ENCODE data around the gene PRKG1.

PRKG1 gene

DNA sequence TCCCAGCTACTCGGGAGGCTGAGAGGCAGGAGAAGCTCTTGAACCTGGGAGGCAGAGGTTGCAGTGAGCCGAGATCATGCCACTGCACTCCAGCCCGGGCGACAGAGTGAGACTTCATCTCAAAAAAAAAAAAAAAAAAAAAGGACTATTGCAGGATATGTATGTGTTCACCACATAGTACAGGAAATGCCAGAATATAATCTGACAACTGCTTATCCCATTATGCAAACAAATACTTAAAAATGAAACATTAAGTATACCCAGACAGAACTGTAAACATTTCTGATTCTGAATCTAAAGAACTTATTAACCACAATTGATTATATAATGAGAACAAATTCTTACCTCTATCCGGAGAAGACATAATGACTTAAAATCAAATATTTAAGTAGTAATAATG, 1258.5 kb downstream of the PRKG1 start:
- no peaks in the 10 kb centered on the region for H3K9me3 ChIP-seq (ENCODE audit: control insufficient read depth, low read length)
- no peak overlapping the region for H3K4me3 ChIP-seq (ENCODE audit: extremely low read depth, insufficient read depth, low read length, poor library complexity, severe bottlenecking)
- H3K36me3 ChIP-seq (ENCODE audit: control insufficient read depth, insufficient read depth, low read length) = no peaks in the 10 kb centered on the region
- H3K4me1 ChIP-seq (ENCODE audit: control insufficient read depth, insufficient read depth, low read length, poor library complexity, severe bottlenecking) = peaks cover 12% of the 10 kb centered on the region
- H3K27ac ChIP-seq (ENCODE audit: low read depth, low read length, severe bottlenecking) = no peak overlapping the region
- WGBS, 2 experiments (ENCODE audit: insufficient coverage in 2 of 2) = 88 to 100% methylated on average over 1 of the region's 5 CpGs

DNA sequence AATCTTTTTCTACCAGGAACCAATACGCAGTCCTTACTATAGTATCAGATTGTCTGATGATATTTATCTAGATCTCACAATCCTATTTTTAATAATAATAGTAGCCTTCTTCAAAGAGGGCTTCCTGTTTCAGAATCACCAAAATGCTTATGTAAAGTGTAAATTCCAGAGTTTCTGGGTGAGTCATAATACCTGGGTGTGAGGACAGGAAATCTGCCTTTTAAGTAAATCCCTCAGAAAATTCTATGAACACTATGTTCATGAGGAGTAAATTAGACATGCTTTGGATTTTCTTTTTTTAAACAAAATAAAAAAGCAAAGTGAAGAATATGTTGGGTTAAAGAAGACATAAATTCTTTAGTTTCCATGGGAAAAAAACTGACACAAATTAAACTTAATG, 1260.3 kb downstream of the PRKG1 start:
- Histone ChIP-seq H3K9me3 (ENCODE audit: control insufficient read depth, low read length) (no peaks in the 10 kb centered on the region), H3K4me3 (ENCODE audit: extremely low read depth, insufficient read depth, low read length, poor library complexity, severe bottlenecking) (no peak overlapping the region), H3K4me1 (ENCODE audit: control insufficient read depth, insufficient read depth, low read length, poor library complexity, severe bottlenecking) (peaks cover 12% of the 10 kb centered on the region), H3K36me3 (ENCODE audit: control insufficient read depth, insufficient read depth, low read length) (no peaks in the 10 kb centered on the region), H3K27ac (ENCODE audit: low read depth, low read length, severe bottlenecking) (no peak overlapping the region)
- WGBS, 2 experiments (ENCODE audit: insufficient coverage in 2 of 2) = no CpG with 5 or more reads among the region's 1 CpG

DNA sequence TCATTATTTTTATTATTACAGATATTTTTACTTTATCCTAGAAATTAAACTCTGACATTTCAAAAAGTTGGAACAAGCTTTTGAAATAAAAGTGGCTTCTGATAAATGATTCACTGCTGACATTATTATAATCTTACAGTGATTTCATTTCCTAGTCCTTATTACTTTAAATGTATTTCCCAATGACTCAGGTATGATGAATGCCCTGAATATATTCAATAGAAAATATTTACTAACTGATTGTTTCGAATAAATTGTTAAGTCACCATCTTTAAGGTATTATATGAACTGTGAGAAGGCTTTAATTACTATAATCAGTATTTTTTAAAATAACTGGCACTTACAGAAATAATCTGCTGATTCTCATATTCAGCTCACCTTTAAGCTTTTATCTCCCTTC, 1261.4 kb downstream of the PRKG1 start:
- H3K4me3 ChIP-seq (ENCODE audit: extremely low read depth, insufficient read depth, low read length, poor library complexity, severe bottlenecking) = no peak overlapping the region
- H3K4me1 ChIP-seq (ENCODE audit: control insufficient read depth, insufficient read depth, low read length, poor library complexity, severe bottlenecking) = peaks cover 12% of the 10 kb centered on the region
- H3K27ac ChIP-seq (ENCODE audit: low read depth, low read length, severe bottlenecking) = no peak overlapping the region
- WGBS, 2 experiments (ENCODE audit: insufficient coverage in 2 of 2) = no CpG with 5 or more reads among the region's 1 CpG
- H3K36me3 ChIP-seq (ENCODE audit: control insufficient read depth, insufficient read depth, low read length) = no peaks in the 10 kb centered on the region
- no peaks in the 10 kb centered on the region for H3K9me3 ChIP-seq (ENCODE audit: control insufficient read depth, low read length)

DNA sequence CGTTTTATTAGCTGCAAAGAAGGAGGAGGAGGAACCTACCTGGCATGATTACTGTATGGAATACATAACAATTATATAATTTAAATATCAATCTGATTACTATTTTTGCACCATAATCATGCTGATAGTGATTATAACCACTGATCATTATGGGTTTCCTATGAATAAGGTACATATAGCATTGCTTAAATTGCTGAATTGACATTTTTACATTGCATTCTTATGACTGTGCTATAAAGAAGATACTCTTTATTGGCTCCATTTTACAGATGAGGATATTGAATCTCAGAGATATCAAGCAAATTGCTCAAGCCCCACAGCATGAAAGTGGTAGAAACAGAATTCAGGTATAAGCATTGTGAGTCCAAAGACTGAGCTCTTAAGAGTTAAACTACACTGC, 1262.9 kb downstream of the PRKG1 start:
- Histone ChIP-seq H3K4me1 (ENCODE audit: control insufficient read depth, insufficient read depth, low read length, poor library complexity, severe bottlenecking) (peaks cover 9% of the 10 kb centered on the region), H3K27ac (ENCODE audit: low read depth, low read length, severe bottlenecking) (no peak overlapping the region)
- no CpG with 5 or more reads among the region's 1 CpG for WGBS, 2 experiments (ENCODE audit: insufficient coverage in 2 of 2)

DNA sequence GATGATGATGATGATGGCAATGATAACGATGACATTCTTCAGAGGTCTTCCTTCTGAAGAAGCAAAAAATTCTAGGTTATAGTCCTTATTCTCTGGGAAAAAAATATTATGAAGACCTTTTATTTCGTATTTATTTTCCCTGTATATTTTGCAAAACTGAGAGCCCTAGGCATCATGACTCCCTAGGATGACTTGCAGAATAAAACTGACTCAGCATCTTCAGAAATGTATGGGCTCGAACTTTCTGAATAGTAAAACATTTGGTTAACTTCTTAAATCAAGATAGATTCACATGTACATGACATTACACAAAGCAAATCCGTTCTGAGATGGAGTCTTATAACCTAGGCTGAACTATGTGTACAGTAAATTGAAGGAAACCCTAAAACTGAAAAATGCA, 1269.2 kb downstream of the PRKG1 start:
- no peaks in the 10 kb centered on the region for H3K36me3 ChIP-seq (ENCODE audit: control insufficient read depth, insufficient read depth, low read length)
- H3K27ac ChIP-seq (ENCODE audit: low read depth, low read length, severe bottlenecking) = no peak overlapping the region
- H3K4me1 ChIP-seq (ENCODE audit: control insufficient read depth, insufficient read depth, low read length, poor library complexity, severe bottlenecking) = no peaks in the 10 kb centered on the region
- H3K4me3 ChIP-seq (ENCODE audit: extremely low read depth, insufficient read depth, low read length, poor library complexity, severe bottlenecking) = no peak overlapping the region
- 100% methylated on average over 1 of the region's 4 CpGs; no CpG with 5 or more reads in 1 of the 2 experiments for WGBS, 2 experiments (ENCODE audit: insufficient coverage in 2 of 2)
- peaks cover 11% of the 10 kb centered on the region for H3K9me3 ChIP-seq (ENCODE audit: control insufficient read depth, low read length)

More for the DNA sequence above, 1262.9 kb downstream of the PRKG1 start:
- H3K4me3 ChIP-seq (ENCODE audit: extremely low read depth, insufficient read depth, low read length, poor library complexity, severe bottlenecking) = no peak overlapping the region
- H3K36me3 ChIP-seq (ENCODE audit: control insufficient read depth, insufficient read depth, low read length) = no peaks in the 10 kb centered on the region
- no peaks in the 10 kb centered on the region for H3K9me3 ChIP-seq (ENCODE audit: control insufficient read depth, low read length)

DNA sequence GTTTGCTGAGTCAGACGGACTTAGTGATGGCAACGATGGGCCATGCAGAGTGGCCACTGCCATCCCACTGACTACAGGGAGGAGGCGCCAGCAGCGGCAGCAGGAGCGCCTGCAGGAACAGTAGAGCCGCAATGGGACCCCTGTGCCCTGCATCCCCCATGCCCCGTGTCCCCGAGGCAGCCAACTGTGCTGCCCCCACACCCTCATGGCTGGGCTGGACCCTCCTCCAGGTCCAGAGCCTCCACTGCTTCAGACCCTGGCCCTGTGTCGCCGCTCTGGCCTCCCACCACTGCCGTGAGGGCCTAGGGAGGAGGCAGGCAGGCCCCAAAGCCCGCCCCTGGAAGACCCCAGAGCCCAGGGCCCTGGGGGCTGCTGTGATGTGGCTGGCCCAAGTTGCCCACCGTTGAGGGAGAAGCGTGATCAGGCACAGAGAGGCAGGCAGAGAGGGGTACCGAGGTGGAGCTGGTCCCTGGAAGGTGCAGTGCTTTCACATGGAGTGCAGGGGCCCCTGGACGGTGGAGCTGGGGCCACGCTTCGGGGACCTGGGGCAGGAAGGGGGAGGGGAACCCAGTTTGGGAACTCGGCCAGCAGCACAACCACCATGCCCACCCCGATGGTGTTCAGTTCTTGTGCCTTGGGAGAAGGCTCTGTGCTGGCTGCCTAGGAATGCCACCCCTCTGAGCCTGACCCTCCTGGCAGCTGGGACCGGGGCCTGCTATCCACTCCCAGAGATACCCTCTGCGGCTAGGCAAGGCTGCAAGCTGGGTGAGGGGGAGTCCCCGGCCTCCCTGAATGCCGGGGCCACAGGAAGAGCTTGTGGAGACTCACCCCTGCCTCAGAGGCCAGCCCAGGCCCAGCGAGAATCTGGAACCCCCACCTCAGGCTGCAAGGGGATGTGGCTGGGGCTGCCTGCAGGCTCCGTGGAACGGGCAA, 1272.4 kb downstream of the PRKG1 start:
- Histone ChIP-seq H3K27ac (ENCODE audit: low read depth, low read length, severe bottlenecking) (no peak overlapping the region), H3K4me3 (ENCODE audit: extremely low read depth, insufficient read depth, low read length, poor library complexity, severe bottlenecking) (no peak overlapping the region), H3K9me3 (ENCODE audit: control insufficient read depth, low read length) (peaks cover 12% of the 10 kb centered on the region), H3K36me3 (ENCODE audit: control insufficient read depth, insufficient read depth, low read length) (no peaks in the 10 kb centered on the region), H3K4me1 (ENCODE audit: control insufficient read depth, insufficient read depth, low read length, poor library complexity, severe bottlenecking) (no peaks in the 10 kb centered on the region)
- 84 to 88% methylated on average over 10 to 23 of the region's 27 CpGs for WGBS, 2 experiments (ENCODE audit: insufficient coverage in 2 of 2)

DNA sequence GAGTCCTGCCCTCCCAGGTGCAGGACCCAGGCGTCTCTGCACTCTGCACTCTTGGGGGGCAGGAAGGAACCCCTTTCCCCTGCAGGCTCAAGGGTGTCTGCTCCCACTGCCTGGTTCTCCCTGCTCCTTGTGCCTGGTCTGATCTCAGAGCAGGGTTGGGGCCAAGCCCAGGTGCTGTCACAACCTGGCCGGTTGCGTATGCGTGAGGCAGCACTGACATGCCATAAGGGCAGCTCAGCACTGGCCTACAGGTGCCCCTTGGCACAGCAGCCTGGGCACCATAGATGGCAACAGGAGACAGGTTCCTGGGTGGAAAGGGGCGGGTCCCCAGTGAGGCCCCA, 1273.0 kb downstream of the PRKG1 start:
- 87 to 90% methylated on average over 5 of the region's 5 CpGs for whole genome bisulfite sequencing, 2 experiments (ENCODE audit: insufficient coverage in 2 of 2)
- Histone ChIP-seq H3K36me3 (ENCODE audit: control insufficient read depth, insufficient read depth, low read length) (no peaks in the 10 kb centered on the region), H3K9me3 (ENCODE audit: control insufficient read depth, low read length) (peaks cover 12% of the 10 kb centered on the region), H3K4me3 (ENCODE audit: extremely low read depth, insufficient read depth, low read length, poor library complexity, severe bottlenecking) (no peak overlapping the region), H3K4me1 (ENCODE audit: control insufficient read depth, insufficient read depth, low read length, poor library complexity, severe bottlenecking) (no peaks in the 10 kb centered on the region), H3K27ac (ENCODE audit: low read depth, low read length, severe bottlenecking) (no peak overlapping the region)
